ENCODE measurements around the gene ENOSF1.
"Not testable (repeated sequence)": the region's sequence is repeated elsewhere in the genome, so short reads cannot be mapped to it uniquely, and the experiment has no call there.

ENOSF1 gene, protein sequence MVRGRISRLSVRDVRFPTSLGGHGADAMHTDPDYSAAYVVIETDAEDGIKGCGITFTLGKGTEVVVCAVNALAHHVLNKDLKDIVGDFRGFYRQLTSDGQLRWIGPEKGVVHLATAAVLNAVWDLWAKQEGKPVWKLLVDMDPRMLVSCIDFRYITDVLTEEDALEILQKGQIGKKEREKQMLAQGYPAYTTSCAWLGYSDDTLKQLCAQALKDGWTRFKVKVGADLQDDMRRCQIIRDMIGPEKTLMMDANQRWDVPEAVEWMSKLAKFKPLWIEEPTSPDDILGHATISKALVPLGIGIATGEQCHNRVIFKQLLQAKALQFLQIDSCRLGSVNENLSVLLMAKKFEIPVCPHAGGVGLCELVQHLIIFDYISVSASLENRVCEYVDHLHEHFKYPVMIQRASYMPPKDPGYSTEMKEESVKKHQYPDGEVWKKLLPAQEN

DNA sequence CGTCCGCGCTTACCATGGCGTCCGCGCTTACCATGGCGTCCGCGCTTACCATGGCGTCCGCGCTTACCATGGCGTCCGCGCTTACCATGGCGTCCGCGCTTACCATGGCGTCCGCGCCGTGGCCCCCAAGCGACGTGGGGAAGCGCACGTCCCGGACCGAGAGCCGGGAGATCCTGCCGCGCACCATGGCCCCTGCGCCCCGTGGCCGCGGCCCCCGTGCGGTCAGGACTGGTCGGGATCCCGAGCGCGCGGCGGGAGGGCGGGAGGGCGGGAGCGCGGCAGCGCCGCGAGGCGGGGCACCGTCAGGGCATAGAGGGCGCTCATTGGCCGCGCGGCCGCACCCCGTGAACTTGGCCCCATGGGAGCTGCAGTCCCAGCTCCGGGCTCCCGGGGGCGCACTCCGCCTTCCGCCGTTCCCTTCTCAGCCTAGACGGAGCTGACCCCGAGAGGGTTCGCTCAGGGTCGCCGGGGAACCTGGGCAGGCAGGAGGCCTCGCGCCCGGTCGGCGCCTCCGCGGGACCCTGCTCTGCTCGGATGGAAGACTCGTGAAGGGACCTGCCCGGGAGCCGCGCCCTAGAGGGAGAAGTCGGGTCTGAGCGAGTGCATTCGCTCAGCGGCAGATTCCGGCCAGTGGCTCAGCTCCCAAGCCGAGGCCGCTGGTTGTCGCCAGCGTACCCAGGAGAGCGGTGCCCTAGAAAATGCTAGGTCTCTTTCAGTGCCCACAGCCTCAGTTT is at the start of gene ENOSF1:
Gene ENOSF1, minus strand, starts transcription at position 230 of the 734 bp plus-strand sequence. Its CDS starts 43 bp downstream, at position 187.
- no peak for DNase-seq

DNA sequence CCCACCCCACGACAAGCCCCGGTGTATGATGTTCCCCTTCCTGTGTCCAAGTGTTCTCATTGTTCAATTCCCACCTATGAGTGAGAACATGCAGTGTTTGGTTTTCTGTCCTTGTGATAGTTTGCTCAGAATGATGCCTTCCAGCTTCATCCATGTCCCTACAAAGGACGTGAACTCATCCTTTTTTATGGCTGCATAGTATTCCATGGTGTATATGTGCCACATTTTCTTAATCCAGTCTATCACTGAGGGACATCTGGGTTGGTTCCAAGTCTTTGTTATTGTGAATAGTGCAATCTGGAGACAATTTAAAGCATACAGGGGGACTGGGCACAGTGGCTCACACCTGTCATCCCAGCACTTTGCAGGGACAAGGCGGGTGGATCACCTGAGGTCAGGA is 47.4 kb upstream of the ENOSF1 start:
- DNase-seq: not testable (repeated sequence)

GRCh38 chr18:755506-755905 is 43.1 kb upstream of the ENOSF1 start:
- DNase-seq: no peak

DNA sequence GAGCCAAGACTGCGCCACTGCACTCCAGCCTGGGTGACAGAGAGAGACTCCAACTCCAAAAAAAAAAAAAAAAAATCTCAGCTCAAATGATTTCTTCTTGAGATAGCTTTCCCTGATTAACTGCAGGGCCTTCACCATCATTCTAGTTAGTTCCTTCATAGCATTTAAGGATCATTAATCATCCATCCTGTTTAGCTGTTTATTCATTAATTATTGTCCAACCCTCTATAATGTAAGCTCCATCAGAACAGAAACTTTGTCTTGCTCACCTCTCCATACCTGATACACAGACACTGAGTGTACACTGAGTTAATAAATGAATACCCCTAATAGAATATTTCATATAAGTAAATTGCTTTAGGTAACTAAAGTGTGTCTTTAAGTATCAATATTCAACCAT is 42.2 kb upstream of the ENOSF1 start:
- no peak for DNase-seq

DNA sequence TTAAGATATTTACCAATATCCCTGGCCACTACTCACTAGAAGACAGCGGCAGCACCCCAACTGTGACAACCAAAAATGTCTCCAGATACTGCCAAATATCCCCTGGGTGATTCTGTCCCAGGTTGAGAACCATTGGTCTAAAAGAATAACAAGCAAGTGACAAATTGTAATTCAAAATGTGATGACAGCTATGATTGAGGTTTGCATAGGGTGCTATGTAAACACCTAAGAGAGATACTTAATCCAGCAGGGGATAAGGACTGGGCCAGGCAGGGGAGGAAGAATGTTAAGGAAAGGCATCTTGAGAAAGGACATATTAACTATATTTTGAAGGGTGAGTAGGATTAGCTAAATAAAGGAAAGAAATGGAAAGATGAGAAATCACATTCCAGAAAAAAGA is 38.0 kb upstream of the ENOSF1 start:
- DNase-seq: no peak

- DNase-seq: no peak
These were observed 32.6 kb upstream of the ENOSF1 start for GRCh38 chr18:744832-745597.

GRCh38 chr18:741931-742512 is 29.6 kb upstream of the ENOSF1 start:
- peak; percentile 17 for DNase-seq

- DNase-seq: no peak
These were observed 19.9 kb upstream of the ENOSF1 start for GRCh38 chr18:732371-732770.

DNA sequence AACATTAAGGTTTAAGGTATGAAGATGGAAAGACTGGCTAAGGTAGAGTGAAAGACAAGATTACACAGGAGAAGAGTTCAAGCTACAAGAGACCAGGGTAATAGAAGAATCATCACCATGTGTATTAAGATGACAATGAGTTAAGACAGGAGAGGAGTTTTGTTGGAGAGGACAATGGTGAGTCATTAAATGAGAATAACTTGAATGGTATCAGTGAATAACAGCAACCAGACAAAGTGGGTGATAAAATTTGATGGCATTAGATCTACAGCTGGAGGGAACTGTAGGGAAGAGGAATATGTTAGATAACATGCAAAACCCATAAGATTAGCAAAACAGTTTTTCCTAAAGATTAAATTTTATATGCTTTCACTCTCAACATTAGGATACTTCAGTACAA is 18.8 kb upstream of the ENOSF1 start:
- no peak for DNase-seq

DNA sequence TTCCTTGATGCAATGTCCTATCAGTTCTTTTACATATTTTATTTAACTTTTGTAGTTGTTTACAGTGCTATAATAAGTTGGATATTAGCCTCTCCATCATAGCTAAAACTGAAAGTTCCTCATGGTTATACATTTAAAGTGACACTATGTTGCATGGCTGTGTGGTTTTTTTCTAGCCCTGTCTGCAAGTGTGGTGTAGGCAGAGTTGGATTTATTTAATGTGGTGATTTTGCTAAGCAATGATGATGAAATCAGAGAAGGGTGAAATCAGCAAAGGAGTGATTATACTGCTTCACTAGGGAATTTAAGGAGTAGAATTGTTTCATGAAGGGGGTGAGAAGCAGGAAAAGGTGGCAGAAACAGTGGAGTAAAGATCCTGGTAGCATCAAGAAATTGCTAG is 18.3 kb upstream of the ENOSF1 start:
- DNase-seq: no peak

DNA sequence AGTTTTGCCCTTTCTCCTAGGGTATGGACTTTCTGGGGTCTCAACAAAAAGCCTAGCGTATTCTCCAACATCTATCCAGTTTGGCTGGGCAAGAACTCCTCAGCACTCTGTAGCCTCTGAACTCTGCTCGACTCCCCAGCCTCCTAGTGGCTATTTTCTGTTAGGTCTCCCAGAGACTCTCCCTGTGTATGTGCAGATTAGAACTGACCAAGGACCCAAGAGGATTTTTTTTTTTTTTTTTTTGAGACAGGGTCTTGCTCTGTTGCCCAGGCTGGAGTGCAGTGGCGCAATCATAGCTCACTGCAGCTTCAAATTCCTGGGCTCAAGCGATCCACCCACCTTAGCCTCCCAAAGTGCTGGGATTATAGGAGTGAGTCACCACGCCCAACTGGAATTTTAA is 17.7 kb upstream of the ENOSF1 start:
- DNase-seq: not testable (repeated sequence)

DNA sequence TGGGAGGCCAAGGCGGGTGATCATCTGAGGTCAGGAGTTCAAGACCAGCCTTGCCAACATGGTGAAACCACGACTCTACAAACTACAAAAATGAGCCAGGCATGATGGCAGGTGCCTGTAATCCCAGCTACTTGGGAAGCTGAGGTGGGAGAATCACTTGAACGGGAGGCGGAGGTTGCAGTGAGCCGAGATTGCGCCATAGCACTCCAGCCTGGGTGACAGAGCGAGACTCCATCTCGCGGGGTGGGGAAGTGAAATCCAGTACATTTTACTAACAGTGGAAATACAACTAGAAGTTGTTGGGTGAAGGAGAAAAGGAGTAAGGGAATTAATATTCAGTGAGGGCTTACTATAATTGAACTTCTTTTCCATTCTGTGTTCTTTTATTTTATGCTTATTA is 13.2 kb upstream of the ENOSF1 start:
- DNase-seq: no peak

GRCh38 chr18:723541-724080 is 11.2 kb upstream of the ENOSF1 start:
- no peak for DNase-seq

GRCh38 chr18:717003-717402 is 4.6 kb upstream of the ENOSF1 start:
- DNase-seq: no peak

GRCh38 chr18:715626-716025 is 3.2 kb upstream of the ENOSF1 start:
- DNase-seq: no peak

DNA sequence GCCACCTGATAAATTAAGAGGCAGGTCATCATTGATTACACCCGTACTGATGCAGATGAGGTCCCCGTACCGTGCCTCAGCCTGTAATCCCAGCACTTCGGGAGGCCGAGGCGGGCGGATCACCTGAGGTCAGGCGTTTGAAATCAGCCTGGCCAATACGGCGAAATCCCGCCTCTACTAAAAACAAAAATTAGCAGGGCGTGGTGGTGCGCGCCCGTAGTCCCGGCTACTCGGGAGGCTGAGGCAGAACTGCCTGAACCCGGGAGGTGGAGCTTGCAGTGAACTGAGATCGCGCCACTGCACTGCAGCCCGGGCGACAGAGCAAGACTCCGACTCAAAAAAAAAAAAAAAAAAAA is 683 bp upstream of the ENOSF1 start:
- no peak for DNase-seq

DNA sequence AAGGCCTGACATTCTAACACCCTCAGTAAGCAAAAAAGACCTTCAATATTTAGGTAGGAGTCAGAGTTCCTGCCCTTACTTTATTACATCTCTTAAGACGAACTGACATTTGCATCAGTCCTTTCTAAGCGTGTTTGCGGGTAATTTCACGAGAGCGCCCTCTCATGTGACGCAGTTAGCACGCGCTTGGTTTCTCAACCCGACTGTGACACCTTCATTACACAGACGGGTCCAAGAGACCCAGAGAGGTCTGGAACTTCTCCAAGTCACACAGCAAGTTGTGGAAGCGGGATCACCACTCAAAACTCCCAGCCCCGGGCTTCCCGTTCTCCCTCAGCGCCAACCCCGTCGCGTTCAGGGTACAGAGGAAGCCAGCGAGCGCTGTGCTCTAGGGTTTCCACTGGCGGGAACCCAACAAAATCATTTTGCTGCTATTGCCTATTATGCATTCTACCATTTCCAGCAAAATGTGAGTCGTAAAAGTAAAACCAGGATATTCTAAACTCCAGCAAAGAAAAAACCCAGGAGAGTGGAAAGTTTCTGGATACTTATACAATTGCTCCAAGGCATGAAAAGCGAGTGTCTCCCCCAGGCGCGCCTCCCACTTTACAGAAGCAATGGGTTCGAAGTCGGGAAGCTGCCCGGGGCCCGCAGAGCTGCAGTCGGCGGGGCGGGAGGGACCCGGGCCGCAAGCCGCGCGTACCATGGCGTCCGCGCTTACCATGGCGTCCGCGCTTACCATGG is 601 bp downstream of the ENOSF1 start:
- no peak for DNase-seq

DNA sequence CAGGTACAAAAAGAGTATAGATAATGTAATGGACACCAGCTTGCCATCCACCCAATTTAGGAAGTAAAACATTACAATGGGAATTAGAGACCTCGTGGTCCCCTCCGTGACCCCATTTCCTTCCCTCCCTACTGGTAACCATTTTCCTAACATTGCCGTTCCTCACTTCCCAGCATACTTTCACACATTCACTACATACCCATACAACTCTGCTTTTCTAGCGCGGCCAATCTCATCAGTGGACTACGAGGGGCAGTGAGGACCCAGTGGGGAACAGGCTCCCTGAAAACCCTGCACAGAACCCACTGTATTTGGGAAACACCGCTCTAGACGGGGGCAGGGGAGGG is 1.1 kb downstream of the ENOSF1 start:
- no peak for DNase-seq

- no peak for DNase-seq
These were observed 1.8 kb downstream of the ENOSF1 start for GRCh38 chr18:710418-711300.

DNA sequence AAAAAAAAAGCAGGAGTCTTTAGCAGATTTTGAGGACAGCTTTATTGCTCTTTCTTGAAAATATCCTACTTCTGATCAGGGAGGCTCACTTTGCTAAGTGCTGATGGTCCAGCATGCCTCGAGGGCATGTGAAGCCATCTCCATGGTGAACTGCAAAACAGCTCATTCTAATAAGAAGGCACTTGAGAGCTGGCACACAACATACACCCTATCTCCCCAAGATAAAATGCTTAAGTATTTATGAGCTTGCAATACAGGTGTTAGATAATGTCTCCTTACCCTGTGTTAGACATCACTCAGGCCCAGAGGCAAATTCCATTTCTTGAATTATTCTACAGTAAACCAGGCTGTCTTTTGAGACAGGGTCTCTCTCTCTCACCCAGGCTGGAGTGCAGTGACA is 2.7 kb downstream of the ENOSF1 start:
- no peak for DNase-seq

- DNase-seq: no peak
These were observed 4.3 kb downstream of the ENOSF1 start for GRCh38 chr18:708096-708495.

Data from NCI-H1417 treated with DMSO at 0.1 percent for 48 hours (cell line).